HL-60/S4 treated with retinoic acid at 250 ng/mL for 4 days and 3 days (cell line): Measurements from ENCODE around the gene HOXA11.

Experiments used
- in situ Hi-C: fragments of 300-500 bp; cut with MboI; formaldehyde crosslinking; loops from 2 replicates; pipeline ENCODE4 v1.7.0; 2022; ENCODE audit warnings: low sequenced_read_pairs

The HOXA11 gene

DNA sequence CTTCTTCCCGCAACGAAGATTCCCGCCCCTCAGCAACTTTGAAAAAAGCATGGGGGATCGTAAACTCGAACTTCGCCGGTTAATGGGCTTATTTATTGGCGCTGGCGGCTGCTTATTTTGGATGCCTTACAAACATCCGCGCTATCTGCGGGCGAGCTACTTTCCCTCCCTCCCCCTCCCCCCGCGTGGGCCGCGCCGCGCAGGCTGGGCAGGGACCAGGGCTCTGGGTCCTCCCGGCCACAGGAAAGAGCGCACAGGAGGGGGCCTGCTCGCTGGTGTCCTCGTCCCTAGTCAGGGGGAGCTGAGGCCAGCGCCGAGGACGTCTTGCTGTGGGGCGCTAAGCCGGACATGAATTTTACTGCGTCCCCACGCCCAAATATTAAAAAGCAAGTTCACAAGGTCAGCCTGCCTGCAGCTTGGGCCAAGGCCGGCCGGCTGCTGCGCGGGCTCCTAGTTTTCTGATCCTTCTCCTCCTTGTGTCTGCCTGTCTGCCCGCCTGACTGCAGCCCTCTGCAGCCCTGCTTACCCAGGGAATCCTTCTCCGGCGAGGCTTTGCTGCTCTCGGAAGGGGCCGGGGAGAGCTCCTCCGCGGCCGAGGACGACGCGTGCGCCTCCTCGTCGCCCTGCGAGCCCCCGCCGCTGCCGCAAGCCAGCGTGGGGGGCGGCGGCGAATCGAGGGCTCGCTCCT lies 12.1 kb downstream of the HOXA11 start:
- in situ Hi-C loops, result no loop called here

DNA sequence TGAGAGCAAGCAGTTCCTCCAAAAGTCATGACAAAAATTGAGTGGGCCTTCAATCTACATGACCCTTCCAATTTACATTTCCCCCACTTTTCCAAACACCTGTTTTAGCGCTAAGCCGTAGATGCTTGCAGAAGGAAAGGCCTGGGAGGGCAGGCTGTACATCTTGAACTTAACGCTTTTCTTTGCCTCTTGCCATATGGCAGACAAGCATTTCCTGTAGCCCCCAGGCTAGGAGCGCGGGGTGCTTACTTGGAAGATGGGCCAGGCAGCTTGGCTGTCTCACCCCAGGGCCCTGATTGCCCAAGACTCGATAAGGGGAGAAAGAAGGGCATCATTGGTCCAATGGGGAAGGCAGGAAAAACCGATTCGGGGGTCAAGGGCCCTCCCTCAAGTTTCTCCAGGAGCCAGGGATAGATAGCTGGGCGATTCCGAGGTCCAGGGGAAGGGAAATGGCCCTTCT lies 12.7 kb downstream of the HOXA11 start:
- in situ Hi-C loops, result no loop called here

DNA sequence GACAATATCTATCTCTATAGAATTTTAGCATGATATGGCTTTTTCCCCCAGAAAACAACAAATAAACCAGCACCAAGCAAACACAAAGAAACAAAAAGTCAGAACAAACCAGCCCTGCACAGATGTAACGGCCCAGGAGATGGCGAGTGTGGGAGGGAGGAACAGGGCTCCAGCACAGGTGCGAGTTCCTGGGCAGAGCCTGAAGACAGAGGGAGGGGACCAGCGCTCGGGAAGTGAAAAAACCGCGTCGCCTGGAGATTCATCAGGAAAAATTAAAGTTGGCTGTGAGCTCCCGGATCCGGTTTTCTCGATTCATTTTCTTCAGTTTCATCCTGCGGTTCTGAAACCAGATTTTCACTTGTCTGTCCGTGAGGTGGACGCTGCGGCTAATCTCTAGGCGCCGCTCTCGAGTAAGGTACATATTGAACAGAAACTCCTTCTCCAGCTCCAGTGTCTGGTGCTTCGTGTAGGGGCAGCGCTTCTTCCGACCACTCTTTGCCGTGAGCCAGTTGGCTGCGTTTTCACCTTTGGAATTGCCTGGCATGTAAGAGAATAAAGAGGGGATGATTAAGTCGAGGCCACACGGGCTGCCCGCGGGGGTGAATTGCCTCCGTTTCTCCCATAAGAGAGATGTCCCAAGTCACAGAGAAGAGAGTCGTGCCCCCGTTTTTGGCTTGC lies 13.3 kb downstream of the HOXA11 start:
- in situ Hi-C loops, result no loop called here

DNA sequence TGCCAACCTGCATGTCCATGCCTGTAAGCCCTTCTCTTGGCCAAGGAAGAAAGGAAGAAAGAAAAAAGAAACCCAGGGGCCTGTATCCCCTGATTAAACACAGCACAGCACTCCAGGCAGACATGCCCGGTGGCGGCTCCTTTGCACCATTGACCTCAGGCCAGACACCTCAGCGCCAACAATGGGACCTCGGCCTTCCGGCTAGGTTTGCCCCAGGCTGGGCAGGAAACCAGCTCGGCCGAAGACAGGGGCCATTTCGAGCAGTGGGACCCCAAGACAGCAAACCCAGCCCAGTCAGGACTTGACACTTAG lies 13.8 kb downstream of the HOXA11 start:
- in situ Hi-C loops, result no loop called here

DNA sequence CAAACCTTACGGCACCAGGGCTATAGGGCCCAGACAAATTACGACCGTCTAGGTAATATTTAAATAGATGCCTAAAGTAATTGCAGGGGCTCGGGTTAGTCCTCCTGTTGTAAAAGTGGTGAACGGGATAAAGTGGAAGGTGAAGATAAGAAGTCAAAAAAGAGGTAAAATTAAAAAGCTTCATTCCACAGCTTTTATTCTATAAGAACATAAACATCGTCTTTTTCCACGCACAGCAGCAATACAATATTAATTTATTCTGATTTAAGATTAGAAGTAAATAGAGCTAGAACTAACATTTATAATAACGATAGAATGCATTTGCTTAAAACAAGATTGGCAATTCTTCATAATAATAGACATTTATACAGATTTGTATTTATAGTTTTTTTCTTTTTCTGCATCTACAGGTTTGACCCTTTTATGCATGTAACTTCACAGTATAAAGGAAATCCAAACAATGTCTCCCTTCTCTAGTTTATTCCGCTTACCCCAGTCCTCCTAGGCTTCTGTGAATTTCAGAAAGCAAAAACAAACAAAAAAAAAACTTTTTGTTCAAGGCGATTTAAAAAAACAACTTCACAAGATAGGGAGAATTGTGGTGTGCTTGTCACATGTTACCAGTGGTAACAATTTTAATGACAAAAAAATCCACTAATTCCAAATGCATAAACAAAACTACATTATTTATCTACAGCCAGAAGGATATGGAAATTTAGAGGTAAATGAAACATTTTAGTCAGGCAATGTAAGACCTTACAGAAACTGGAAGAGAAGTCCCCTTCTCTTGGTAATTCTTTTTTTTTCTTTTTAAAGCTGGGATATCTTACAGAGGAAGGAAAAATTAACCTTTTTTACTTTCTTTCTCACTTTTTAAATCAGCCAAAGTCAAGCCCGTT lies 14.4 kb downstream of the HOXA11 start:
- in situ Hi-C loops, result no loop called here

DNA sequence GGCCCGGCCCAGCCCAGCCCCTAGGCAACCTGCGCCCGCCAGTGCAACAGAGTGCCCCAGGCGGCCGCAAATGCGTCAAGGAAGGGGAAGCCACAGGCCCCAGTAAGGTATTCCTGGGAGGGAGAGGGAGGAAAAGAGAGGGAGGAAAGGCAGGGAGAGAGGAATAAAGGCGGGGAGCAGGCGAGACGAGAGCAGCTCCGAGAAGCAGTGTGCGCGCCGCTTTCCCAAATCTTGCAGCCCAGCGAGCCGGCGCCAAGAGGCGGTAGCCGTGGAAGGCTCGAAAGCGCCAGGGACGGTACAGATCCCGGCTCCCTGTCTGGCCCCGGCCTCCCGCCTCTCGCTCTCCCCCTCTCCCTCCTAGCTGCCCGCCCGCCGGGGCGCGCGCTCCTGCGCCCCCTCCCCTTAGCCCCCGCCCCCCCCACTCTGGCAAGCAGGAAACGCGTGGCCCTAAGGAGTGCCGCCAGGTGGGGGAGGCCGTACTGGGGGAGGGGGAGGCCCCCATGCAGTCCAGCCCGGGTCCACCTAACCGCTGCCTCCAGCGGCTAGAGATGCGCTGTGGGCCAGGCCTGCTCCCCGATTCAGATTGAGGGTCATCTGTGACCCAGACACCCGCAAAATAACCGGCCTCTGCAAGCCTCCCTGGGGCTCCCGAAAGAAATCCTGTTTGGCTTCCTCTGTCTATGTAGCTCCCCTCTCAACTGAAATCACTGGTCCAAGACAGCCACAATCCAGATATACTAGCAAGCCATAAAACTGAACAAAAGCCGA lies 15.2 kb downstream of the HOXA11 start:
- in situ Hi-C loops, result no loop called here

DNA sequence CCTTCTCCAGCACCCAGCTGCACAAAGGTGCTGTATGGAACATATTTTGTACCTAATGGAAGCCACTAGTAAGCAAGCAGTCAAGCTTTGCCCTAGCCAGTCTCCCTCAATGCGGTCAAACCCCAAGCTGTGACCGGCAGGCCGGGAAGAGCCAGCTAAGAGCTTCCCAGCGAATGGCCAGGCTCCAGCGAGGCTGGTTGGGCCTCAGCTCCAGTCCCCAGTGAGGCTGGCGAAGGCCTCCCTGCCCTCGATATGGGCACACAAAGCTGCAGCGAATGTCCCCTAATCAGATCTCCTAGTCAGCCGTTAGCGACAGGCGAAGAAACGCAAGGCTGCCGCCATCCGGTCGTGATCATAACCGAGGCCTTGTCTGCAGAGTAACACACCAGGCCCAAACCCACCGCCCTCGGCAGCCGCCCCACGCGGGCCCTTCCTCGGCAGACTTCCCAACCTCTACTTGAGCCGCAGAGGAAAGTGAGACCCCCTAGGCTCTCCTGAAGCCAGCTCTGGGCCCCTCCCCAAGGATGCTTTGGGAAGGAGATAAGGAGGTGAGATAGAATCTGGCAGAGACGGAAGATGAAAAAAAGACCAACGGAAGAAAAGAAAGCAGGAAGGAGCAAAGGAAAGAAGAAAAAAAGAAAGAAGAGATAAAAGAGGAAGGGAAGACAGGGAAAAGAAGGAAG lies 16.6 kb downstream of the HOXA11 start:
- in situ Hi-C loops, result no loop called here

DNA sequence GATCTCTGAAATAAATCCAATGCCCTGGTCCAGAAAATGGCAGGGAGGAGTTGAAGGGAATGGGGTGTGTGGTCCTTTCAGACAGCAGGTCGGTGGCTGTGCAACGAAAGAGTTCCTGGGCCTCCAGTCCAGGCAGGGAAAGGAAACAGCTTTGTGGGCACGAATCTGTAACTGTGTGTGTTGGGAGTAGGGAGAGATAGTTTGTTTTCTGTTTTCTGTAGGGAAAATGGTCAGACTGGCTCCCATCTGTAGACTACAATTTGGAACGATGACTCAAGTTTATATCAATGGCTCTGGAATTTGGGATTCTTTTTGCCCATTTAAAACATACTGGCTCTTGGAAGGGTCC lies 17.1 kb downstream of the HOXA11 start:
- in situ Hi-C loops, result no loop called here

DNA sequence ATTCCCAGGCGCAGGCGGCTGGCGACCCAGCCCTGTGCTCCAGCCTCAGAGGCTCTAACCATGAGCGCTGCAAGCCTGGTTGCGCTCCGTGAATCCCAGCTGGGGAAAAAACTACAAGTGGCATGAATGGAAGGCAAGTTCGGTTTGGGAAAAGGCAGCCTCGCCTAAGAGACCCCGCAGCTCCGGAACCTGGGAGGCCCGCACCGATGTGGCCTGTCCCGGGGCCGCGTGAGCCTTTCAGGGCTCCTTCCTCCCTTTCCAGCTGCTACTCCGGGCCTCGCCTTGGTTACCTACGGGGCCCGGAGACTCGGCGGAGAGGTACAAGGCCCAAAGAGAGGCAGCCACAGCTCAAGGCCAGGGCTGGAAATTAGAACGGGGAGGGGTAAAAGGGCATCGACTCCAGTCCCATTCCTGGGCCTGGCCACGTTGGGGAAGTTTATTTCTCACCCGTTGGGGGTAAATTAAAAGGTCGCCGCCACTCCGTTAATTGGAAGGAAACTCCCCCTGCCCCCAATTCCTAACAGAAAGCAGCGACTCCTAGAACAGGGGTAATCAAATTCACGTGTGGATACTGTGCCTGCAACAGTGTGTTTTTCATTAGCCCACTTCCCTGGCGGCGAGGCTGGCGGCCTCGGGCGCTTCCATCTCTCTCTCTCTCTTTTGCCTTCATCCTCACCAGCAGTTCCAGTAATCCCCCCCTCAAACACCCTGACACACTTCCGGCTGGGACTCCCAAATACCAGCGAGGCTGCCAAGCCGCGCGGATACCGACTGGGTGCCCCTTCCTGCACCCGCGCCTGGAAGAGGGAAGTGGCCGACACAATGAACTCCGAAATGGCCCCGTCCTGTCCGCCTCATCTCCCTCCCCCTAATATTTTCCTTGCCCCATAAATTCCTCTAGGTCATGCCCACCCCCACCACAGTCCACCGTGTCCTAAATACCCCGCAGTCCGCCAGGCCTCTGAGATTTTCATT lies 18.2 kb downstream of the HOXA11 start:
- in situ Hi-C loops, result no loop called here

DNA sequence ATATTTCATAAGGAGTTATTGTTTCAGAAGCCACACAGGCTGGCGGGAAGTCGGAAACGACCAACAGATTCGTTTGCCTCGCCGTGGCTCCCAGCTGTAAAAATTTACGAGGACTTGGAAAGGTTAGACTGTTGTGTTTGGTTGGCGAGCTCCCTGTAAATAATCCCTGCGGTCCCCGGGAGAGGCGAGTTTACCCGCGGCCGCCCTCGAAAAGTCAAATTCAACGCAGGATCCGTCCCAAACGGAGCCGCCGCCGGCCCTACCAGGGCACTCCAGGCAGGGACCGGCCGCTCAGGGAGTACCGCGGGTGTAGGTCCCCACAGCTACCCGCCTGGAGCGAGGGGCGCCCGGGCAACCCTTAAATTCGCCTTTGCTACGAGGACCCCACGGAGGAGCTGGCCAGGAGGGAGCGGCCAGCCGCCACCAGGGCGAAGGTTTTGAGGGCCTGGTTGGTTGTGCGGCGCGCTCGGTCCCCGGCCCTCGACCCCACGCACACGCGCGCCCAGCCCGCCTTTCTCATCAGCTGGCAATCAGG lies 19.0 kb downstream of the HOXA11 start:
- in situ Hi-C loops, result no loop called here

DNA sequence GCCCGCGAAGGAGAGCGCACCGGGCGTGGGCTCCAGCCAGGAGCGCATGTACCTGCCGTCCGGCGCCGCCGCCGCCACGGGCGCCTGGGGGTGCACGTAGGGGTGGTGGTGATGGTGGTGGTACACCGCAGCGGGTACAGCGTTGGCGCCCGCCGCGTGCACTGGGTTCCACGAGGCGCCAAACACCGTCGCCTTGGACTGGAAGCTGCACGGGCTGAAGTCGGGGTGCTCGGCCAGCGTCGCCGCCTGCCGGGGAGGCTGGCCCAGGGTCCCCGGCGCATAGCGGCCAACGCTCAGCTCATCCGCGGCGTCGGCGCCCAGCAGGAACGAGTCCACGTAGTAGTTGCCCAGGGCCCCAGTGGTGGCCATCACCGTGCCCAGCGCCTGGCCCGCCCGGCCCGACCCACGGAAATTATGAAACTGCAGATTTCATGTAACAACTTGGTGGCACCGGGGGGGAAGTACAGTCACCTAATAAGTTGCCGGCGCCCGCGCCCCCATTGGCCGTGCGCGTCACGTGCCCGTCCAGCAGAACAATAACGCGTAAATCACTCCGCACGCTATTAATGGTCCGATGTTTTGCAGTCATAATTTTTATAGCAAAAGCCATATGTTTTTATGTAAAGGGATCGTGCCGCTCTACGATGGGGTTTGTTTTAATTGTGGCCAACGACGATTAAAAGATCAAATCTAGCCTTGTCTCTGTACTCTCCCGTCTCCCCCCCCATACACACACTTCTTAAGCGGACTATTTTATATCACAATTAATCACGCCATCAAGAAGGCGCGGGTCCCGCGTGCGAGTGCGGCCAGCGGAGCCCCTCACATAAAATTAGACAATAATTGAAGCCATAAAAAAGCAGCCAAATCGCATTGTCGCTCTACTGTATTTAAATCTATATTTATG lies 19.7 kb downstream of the HOXA11 start, which contains the start of gene HOXA9:
TSS of gene HOXA9 (minus strand) at position 449 of the 907 bp plus-strand sequence. CDS start at position 369, 80 bp downstream.
- in situ Hi-C loops, result no loop called here

DNA sequence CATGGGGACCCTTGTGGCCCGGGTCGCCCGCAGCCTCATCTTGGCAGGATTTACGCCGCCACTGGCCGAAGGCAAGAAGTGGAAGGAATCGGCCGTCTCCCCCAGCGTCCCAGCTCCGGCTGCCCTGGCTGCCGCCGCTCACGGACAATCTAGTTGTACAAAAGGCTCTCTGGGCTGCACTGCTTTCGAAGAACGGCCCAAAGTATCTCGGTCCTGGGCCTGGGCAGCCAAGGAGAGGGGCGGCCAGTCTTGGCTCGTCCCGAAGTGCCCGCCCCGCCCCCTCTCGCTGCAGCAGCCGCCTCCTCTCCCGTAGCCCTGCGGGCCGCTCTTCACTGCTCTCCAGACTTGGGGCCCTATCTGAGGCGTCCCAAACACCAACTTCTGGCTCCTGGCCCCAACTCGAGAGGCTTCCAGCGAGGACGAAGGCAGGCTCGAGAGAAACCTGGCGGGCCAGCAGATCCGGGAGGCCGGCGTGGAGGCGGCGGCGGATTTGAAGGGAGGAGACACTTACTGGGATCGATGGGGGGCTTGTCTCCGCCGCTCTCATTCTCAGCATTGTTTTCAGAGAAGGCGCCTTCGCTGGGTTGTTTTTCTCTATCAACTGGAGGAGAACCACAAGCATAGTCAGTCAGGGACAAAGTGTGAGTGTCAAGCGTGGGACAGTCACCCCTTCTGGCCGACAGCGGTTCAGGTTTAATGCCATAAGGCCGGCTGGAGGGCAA lies 20.5 kb downstream of the HOXA11 start:
- in situ Hi-C loops, result no loop called here

DNA sequence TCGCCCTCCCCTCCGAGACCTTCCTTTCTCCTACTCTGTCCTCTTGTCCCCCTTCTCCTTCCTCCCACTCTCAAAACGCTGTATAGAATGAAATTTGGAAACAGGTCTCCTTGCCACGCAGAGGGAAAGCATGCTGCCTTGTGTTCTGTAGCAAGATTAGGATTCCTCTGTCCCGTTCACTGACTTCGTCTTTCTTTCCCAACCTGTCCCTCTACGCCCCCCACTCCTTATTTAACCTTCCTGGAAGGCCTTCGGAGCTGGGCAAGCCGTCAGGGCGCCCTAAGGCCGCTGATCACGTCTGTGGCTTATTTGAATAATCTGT lies 21.0 kb downstream of the HOXA11 start:
- in situ Hi-C loops, result no loop called here

DNA sequence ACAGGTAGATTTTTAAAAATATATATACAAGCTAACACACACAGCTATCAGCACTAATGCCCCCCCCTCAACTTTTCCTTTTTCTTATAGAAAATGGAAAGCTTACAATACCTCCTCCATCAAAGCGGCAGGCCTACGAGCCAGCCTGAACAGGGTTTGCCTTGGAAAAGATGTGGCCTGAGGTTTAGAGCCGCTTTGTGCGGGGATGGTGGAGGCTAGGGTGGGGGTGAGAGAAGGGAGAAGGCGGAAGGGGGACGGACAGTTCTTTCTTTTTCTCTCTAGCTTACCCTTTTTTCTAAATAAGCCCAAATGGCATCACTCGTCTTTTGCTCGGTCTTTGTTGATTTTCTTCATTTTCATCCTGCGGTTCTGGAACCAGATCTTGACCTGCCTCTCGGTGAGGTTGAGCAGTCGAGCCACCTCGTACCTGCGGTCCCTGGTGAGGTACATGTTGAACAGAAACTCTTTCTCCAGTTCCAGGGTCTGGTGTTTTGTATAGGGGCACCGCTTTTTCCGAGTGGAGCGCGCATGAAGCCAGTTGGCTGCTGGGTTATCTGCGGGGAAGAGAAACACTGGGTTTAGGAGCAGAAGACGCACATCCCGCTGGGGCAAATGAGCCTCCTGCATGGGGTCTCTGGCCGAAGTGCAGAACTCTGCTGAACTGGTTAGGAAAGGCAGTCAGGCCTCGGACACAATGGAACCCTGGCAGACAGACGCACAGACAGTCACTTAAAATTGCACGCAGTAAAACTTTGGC lies 21.6 kb downstream of the HOXA11 start:
- in situ Hi-C loops, result no loop called here

DNA sequence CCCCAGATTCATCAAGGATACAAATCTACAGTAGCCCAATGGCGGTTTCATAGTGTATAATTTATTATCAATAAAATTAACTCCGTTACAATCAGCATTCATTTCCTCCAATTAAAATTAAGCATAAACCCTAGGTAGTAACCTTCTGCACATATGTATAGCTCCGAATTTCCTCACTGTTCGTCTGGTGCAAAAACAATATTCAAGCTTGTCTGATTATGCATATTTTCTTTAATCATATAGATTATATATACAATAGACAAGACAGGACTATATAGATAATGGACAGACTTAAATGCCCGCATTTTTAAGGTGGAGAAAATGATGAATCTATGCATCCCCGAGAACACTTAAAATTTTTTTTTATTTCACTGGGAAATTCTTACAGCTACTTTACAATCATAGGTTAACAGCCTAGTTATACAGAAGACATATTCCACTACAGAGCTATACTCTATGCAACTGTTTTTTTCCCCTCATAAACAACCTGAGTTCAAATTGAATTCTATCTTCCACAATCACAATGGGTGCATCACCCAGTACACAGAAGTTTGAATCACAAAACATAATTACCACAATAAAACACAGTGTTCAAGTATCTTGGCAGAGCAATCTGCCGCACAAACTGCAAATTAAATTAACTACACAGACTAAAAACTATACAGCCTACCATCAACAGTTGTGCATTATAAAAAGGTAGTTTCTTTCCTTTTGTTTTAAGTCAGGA lies 22.3 kb downstream of the HOXA11 start:
- in situ Hi-C loops, result no loop called here
